ENCODE results near the gene USH1C.

DNA sequence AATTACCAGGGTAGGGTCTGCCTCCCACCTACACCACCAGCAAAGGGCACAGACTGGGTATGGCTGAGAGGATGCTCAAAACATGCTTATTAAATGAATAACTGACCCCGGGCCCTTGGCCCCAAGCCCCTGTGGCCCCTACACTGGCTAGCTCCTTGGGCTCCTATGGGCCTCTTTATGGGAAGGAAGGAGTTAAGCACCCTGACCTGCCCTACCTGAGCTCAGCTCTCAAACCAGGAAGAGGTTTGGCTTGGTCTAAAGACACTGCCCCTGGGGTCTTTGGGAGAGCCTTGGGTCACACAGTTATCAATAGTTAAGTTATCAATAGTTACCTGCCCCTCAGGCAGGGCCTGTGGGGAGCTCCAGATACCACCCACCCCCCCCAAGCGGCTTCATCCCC, 1.2 kb downstream of the USH1C start:
- TF ChIP-seq CTCF (IDR thresholded peaks at IDR 0.05) (no peak), POLR2AphosphoS5 (IDR thresholded peaks at IDR 0.05) (no peak)
